H1 (cell line): ENCODE measurements around the gene GADD45A. TPM values are rescaled to one million over a fixed set of nuclear protein-coding genes. Genes with fewer than 3 reads are reported as not detected.

ENCODE experiments used
- CTCF ChIA-PET: fragments of 300-600 bp; sonication (Branson Sonifier 250); formaldehyde crosslinking; loops from one replicate; lab custom pipeline; 2021; ENCODE audit not compliant: partially characterized antibody; lab: Charles Lee
- POLR2A ChIA-PET: fragments of 300-600 bp; sonication (Branson Sonifier 250); formaldehyde crosslinking; loops from one replicate; lab custom pipeline; 2021; ENCODE audit warnings: inconsistent platforms; ENCODE audit not compliant: partially characterized antibody; lab: Charles Lee
- DNase-seq, 2 experiments: peaks; one replicate each; pipeline versions ENCODE4 v3.0.0 to v3.0.0-alpha.2; 2010 to 2022; ENCODE audit warnings: low spot score in 2 of 2, low read depth in 1 of 2, mixed read lengths in 1 of 2
- FAIRE-seq: peaks from 2 replicates; lab custom pipeline; 2011; peaks lifted over from hg19 to GRCh38; lab: Jason Lieb, UNC
- H2AFZ ChIP-seq: 2 replicates; pipeline ENCODE4 v1.8.1; 2012; ENCODE audit warnings: low read length, inconsistent platforms
- H2AK5ac ChIP-seq: 2 replicates; pipeline ENCODE4 v1.6.1; 2013; ENCODE audit warnings: low read depth, low read length
- H2BK120ac ChIP-seq: replicated peaks from 2 replicates; pipeline ENCODE3; 2013; ENCODE audit warnings: low read depth, low read length, inconsistent platforms
- H2BK12ac ChIP-seq: 2 replicates; pipeline ENCODE4 v1.6.1; 2013; ENCODE audit warnings: low read depth, low read length
- H2BK15ac ChIP-seq: 2 replicates; pipeline ENCODE4 v1.6.1; 2013; ENCODE audit warnings: low read length
- H2BK20ac ChIP-seq: 2 replicates; pipeline ENCODE4 v1.6.1; 2013; ENCODE audit warnings: low read length
- H2BK5ac ChIP-seq: 2 replicates; pipeline ENCODE4 v1.6.1; 2013; ENCODE audit warnings: low read depth, low read length
- H3K14ac ChIP-seq: 2 replicates; pipeline ENCODE4 v1.6.1; 2013; ENCODE audit warnings: inconsistent platforms; ENCODE audit not compliant: insufficient read length
- H3K18ac ChIP-seq: 2 replicates; pipeline ENCODE4 v1.6.1; 2013; ENCODE audit warnings: low read length; ENCODE audit errors: extremely low read depth
- H3K23ac ChIP-seq: 2 replicates; pipeline ENCODE4 v1.6.1; 2013; ENCODE audit warnings: inconsistent platforms; ENCODE audit not compliant: insufficient read length
- H3K23me2 ChIP-seq: 2 replicates; pipeline ENCODE4 v1.6.1; 2013; ENCODE audit warnings: low read depth, low read length
- H3K27ac ChIP-seq: 2 replicates; pipeline ENCODE4 v1.6.1; 2011; ENCODE audit warnings: low read depth, low read length, inconsistent platforms
- H3K27me3 ChIP-seq, 4 experiments: replicated peaks in 1 of 4; 1 replicate in 1 of 4; 2 replicates in 3 of 4; pipeline versions ENCODE4 v1.6.1 to v1.8.1; 2011 to 2013; ENCODE audit warnings: low read length in 3 of 4, mild to moderate bottlenecking in 3 of 4, inconsistent platforms in 2 of 4, mixed read lengths in 2 of 4, moderate library complexity in 1 of 4; ENCODE audit not compliant: control insufficient read depth in 3 of 4, insufficient read depth in 3 of 4; ENCODE audit errors: extremely low read depth in 1 of 4
- H3K36me3 ChIP-seq, 4 experiments: 2 replicates each; pipeline versions ENCODE4 v1.6.1 to v1.8.1; 2011 to 2013; ENCODE audit warnings: mild to moderate bottlenecking in 4 of 4, low read length in 3 of 4, moderate library complexity in 2 of 4, control low read depth in 1 of 4, inconsistent platforms in 1 of 4; ENCODE audit not compliant: insufficient read depth in 4 of 4, control insufficient read depth in 2 of 4
- H3K4ac ChIP-seq: replicated peaks from 2 replicates; pipeline ENCODE3; 2013; ENCODE audit warnings: low read length, low read depth, mixed read lengths, inconsistent platforms; ENCODE audit not compliant: insufficient read length
- H3K4me1 ChIP-seq, 4 experiments: replicated peaks in 1 of 4; 1 replicate in 1 of 4; 2 replicates in 3 of 4; pipeline versions ENCODE4 v1.6.1 to v1.8.1; 2011 to 2013; ENCODE audit warnings: low read length in 3 of 4, inconsistent platforms in 2 of 4, mixed read lengths in 1 of 4; ENCODE audit not compliant: insufficient read depth in 4 of 4, control insufficient read depth in 3 of 4
- H3K4me2 ChIP-seq, 2 experiments: 2 replicates each; pipeline versions ENCODE4 v1.6.1 to v1.8.1; 2011 to 2013; ENCODE audit warnings: low read depth in 2 of 2, low read length in 2 of 2, control low read depth in 1 of 2, inconsistent platforms in 1 of 2, mild to moderate bottlenecking in 1 of 2; ENCODE audit not compliant: insufficient read depth in 1 of 2
- H3K4me3 ChIP-seq, 4 experiments: fragments of 200-600, 300-600 bp in 1 of 4; sonication (generic), shearing (Covaris generic), sonication (Bioruptor Twin) in 1 of 4; 2 replicates each; pipeline versions ENCODE4 v1.5.1 to v1.8.1; 2011 to 2016; ENCODE audit warnings: low read length in 4 of 4, low read depth in 3 of 4, control low read depth in 2 of 4, inconsistent platforms in 2 of 4, mild to moderate bottlenecking in 2 of 4, mixed read lengths in 1 of 4, moderate library complexity in 1 of 4; ENCODE audit not compliant: insufficient read depth in 2 of 4; ENCODE audit errors: extremely low read depth in 1 of 4
- H3K56ac ChIP-seq: replicated peaks from 2 replicates; pipeline ENCODE3; 2013; ENCODE audit warnings: low read depth, mild to moderate bottlenecking, mixed read lengths, low read length, inconsistent platforms; ENCODE audit not compliant: insufficient read length
- H3K79me1 ChIP-seq: 2 replicates; pipeline ENCODE4 v1.6.1; 2013; ENCODE audit warnings: low read depth, low read length, control low read depth
- H3K79me2 ChIP-seq, 2 experiments: 2 replicates each; pipeline versions ENCODE4 v1.6.1 to v1.8.1; 2012 to 2013; ENCODE audit warnings: low read length in 2 of 2, mild to moderate bottlenecking in 2 of 2, inconsistent platforms in 1 of 2; ENCODE audit not compliant: insufficient read depth in 2 of 2, control insufficient read depth in 1 of 2
- H3K9ac ChIP-seq, 4 experiments: replicated peaks in 1 of 4; 1 replicate in 1 of 4; 2 replicates in 3 of 4; pipeline versions ENCODE4 v1.6.1 to v1.8.1; 2011 to 2013; ENCODE audit warnings: low read depth in 3 of 4, low read length in 3 of 4, control low read depth in 2 of 4, mild to moderate bottlenecking in 2 of 4, moderate library complexity in 2 of 4, inconsistent platforms in 1 of 4; ENCODE audit errors: extremely low read depth in 1 of 4
- H3K9me3 ChIP-seq, 2 experiments: 2 replicates each; pipeline versions ENCODE4 v1.6.1 to v1.8.1; 2012 to 2013; ENCODE audit warnings: mild to moderate bottlenecking in 2 of 2, moderate library complexity in 2 of 2, control low read depth in 1 of 2, inconsistent platforms in 1 of 2, low read depth in 1 of 2, low read length in 1 of 2, mixed read lengths in 1 of 2; ENCODE audit not compliant: insufficient read depth in 2 of 2
- H4K20me1 ChIP-seq, 2 experiments: replicated peaks in 1 of 2; 2 replicates each; pipeline versions ENCODE3 to v1.8.1; 2011 to 2013; ENCODE audit warnings: inconsistent platforms in 2 of 2, low read length in 2 of 2, mild to moderate bottlenecking in 1 of 2; ENCODE audit not compliant: insufficient read depth in 2 of 2, control insufficient read depth in 1 of 2
- H4K5ac ChIP-seq: 2 replicates; pipeline ENCODE4 v1.6.1; 2013; ENCODE audit warnings: low read length, low read depth, mixed read lengths, inconsistent platforms; ENCODE audit not compliant: insufficient read length
- H4K8ac ChIP-seq: 2 replicates; pipeline ENCODE4 v1.8.0; 2013; ENCODE audit warnings: mild to moderate bottlenecking, moderate library complexity, low read length, inconsistent platforms; ENCODE audit not compliant: insufficient read depth; ENCODE audit errors: extremely low read depth
- H4K91ac ChIP-seq: replicated peaks from 2 replicates; pipeline ENCODE3; 2013; ENCODE audit warnings: low read length, mixed read lengths, inconsistent platforms; ENCODE audit not compliant: insufficient read length
- CHD1 ChIP-seq: IDR thresholded peaks from 2 replicates; pipeline ENCODE4 v1.6.1; 2012; ENCODE audit warnings: low read depth, low read length, improper control_type of control experiment
- CTBP2 ChIP-seq: IDR thresholded peaks from 2 replicates; pipeline ENCODE4 v1.7.0; 2011; ENCODE audit warnings: borderline replicate concordance, mild to moderate bottlenecking, moderate library complexity, mixed read lengths, low read length; ENCODE audit not compliant: insufficient read depth, insufficient read length
- CTCF ChIP-seq, 3 experiments: IDR thresholded peaks; 1 replicate in 2 of 3; 2 replicates in 1 of 3; pipeline versions ENCODE4 v1.5.1 to v1.6.1; 2011; ENCODE audit warnings: low read length in 3 of 3, mild to moderate bottlenecking in 3 of 3, inconsistent platforms in 2 of 3, low read depth in 1 of 3, moderate library complexity in 1 of 3; ENCODE audit not compliant: insufficient read depth in 1 of 3; ENCODE audit errors: control extremely low read depth in 1 of 3
- E2F6 ChIP-seq: IDR thresholded peaks from 2 replicates; pipeline ENCODE4 v1.6.1; 2012; ENCODE audit warnings: inconsistent platforms
- JUN ChIP-seq: IDR thresholded peaks from 2 replicates; pipeline ENCODE4 v1.6.1; 2011; ENCODE audit warnings: low read depth, mild to moderate bottlenecking, improper control_type of control experiment, low read length
- KDM1A ChIP-seq: fragments of 200-600, 300-600 bp; sonication (generic); IDR thresholded peaks from 2 replicates; pipeline ENCODE4 v1.7.1; 2016; ENCODE audit warnings: mild to moderate bottlenecking, low read length, borderline replicate concordance
- POLR2A ChIP-seq, 2 experiments: IDR thresholded peaks; 1 replicate in 1 of 2; 2 replicates in 1 of 2; pipeline ENCODE4 v1.6.1; 2011; ENCODE audit warnings: low read depth in 2 of 2, low read length in 2 of 2, mild to moderate bottlenecking in 2 of 2; ENCODE audit errors: control extremely low read depth in 1 of 2
- POLR2AphosphoS5 ChIP-seq: IDR thresholded peaks from 2 replicates; pipeline ENCODE4 v1.6.1; 2011; ENCODE audit warnings: low read depth, low read length
- USF2 ChIP-seq: IDR thresholded peaks from 2 replicates; pipeline ENCODE4 v1.6.1; 2011; ENCODE audit warnings: low read length, improper control_type of control experiment
- ZNF274 ChIP-seq: IDR thresholded peaks from 2 replicates; pipeline ENCODE4 v1.7.0; 2012; ENCODE audit warnings: low read length, borderline replicate concordance; ENCODE audit errors: extremely low read depth
- WGBS, 2 experiments: shearing (Covaris generic) in 1 of 2; methylation state at CpG; one replicate each; pipeline versions ENCODE4 v1.1.6 to v1.1.7; 2013 to 2015; ENCODE audit warnings: low lambda C conversion rate in 2 of 2, mixed read lengths in 2 of 2, inconsistent platforms in 1 of 2, low coverage in 1 of 2, missing lambda C conversion rate in 1 of 2; ENCODE audit not compliant: insufficient replicate concordance in 2 of 2, insufficient coverage in 1 of 2, insufficient read length in 1 of 2; ENCODE audit errors: extremely low coverage in 1 of 2, missing lambda C conversion rate in 1 of 2; 5-methylcytosine and 5-hydroxymethylcytosine counted together
- polyA plus RNA-seq, 7 experiments: library from polyadenylated mRNA; depleted of rRNA in 3 of 7; stranded (reverse) in 5 of 7; unstranded in 2 of 7; fragments of >200 nt in 5 of 7; fragments of 200-250 nt in 2 of 7; gene quantifications; 1 replicate in 5 of 7; 2 replicates in 1 of 7; 4 replicates in 1 of 7; pipeline versions ENCODE4 v1.2.1 to v1.2.3, GENCODE V29; 2011 to 2013; ENCODE audit warnings: missing spikeins in 2 of 7, mixed read lengths in 2 of 7
- total RNA-seq: library from RNA; stranded (reverse); fragmentation: NEBNext Ultra II Directional; extraction: Animal tissue kit (Norgen Biotek cat#: 25700); gene quantifications from 2 replicates; pipeline ENCODE4 v1.2.1, GENCODE V29; 2021

Gene GADD45A
- total and polyA plus RNA-seq, 2 of the 8 experiments (the other 6 are each of a cell fraction or from before 2014, with no cell fraction given): 7.6 to 15.6 TPM

GRCh38 chr1:67716800-67717199, 31.8 kb downstream of the GADD45A start:
- Histone ChIP-seq H3K4ac (no peak overlapping the region), H3K9ac (no peak overlapping the region), H3K18ac (no peak overlapping the region), H2BK5ac (no peak overlapping the region), H4K20me1 (no peaks in the 10 kb centered on the region), H3K4me2 (no peak overlapping the region), H2BK20ac (no peak overlapping the region), H3K56ac (no peak overlapping the region), H4K8ac (no peak overlapping the region), H4K91ac (no peak overlapping the region), H3K23ac (no peak overlapping the region), H3K79me2 (no peaks in the 10 kb centered on the region), H2BK12ac (no peak overlapping the region), H3K4me1 (peaks cover 0 to 10% (median 4%) of the 10 kb centered on the region in 4 experiments; a peak in 3 of 7 replicates), H3K4me3 (no peak overlapping the region), H2AFZ (no peak overlapping the region), H3K9me3 (no peaks in the 10 kb centered on the region), H2BK120ac (no peak overlapping the region), H2BK15ac (no peak overlapping the region), H3K14ac (no peak overlapping the region), H4K5ac (no peak overlapping the region), H3K27me3 (no peaks in the 10 kb centered on the region), H2AK5ac (no peak overlapping the region), H3K23me2 (no peaks in the 10 kb centered on the region), H3K27ac (no peak overlapping the region), H3K79me1 (0 out of 2 replicates have a peak, but pooled peaks cover 2% of the 10 kb centered on the region), H3K36me3 (no peaks in the 10 kb centered on the region)
- DNase-seq (no peak), FAIRE-seq (no peak)
- POLR2A ChIA-PET: interaction anchor here (1.5 kb wide), 1 partner anchor 12 kb away, joined by 4 read pairs; no protein-coding TSS in a partner anchor
- 94% methylated on average over 4 of the region's 4 CpGs; no CpG with 5 or more reads in 1 of the 2 experiments for WGBS, 2 experiments
- CTCF ChIA-PET: interaction anchor here (0.8 to 1.4 kb wide), 2 partner anchors 12 to 44 kb away, joined by 3 read pairs; no protein-coding TSS in a partner anchor
- TF ChIP-seq POLR2AphosphoS5 (no peak), KDM1A (no peak), CTBP2 (no peak), ZNF274 (no peak), POLR2A (IDR thresholded peaks at IDR 0.05; ENCODE audit: control extremely low read depth in 1 of 2, low read depth in 2 of 2, low read length in 2 of 2) (no peak), CHD1 (no peak), E2F6 (no peak), CTCF (IDR thresholded peaks at IDR 0.05; ENCODE audit: control extremely low read depth in 1 of 3, insufficient read depth in 1 of 3, low read depth in 1 of 3, low read length in 3 of 3) (no peak), USF2 (no peak), JUN (no peak)
